VCaP (cell line): ENCODE results near the gene HMBS.
A peak's percentile ranks its signal among the peaks of the same experiment; 100 is the strongest.

ENCODE experiments used
- H3K27ac ChIP-seq: fragments of 450-650 bp; 2 replicates; pipeline ENCODE4 v1.5.1; 2017
- TF ChIP-seq, protein P1 (sequence below): fragments of 450-650 bp; conservative IDR thresholded peaks from 2 replicates; pipeline ENCODE4 v1.5.1; 2017; ENCODE audit warnings: mild to moderate bottlenecking, moderate library complexity

Gene HMBS

DNA sequence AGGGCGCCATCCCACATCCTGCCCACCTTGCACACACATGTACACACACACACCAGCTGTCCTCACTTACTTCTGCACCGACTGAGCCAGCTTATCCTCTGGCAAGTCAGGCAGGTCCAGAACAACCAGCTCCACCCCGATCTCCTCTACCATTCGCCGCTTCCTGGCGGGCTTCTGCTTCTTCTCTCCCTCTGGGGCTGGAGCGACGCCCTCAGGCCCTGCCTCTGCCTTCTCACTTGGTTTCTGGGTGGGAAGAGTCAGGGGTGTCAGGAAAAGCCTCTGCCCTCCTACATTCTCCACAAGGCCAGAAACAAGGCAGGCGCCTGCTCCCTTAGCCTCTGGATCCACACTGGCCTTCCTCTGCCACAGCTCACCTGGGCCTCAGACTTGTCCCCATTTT, 36.0 kb upstream of the HMBS start:
- TF ChIP-seq, protein P1, sequence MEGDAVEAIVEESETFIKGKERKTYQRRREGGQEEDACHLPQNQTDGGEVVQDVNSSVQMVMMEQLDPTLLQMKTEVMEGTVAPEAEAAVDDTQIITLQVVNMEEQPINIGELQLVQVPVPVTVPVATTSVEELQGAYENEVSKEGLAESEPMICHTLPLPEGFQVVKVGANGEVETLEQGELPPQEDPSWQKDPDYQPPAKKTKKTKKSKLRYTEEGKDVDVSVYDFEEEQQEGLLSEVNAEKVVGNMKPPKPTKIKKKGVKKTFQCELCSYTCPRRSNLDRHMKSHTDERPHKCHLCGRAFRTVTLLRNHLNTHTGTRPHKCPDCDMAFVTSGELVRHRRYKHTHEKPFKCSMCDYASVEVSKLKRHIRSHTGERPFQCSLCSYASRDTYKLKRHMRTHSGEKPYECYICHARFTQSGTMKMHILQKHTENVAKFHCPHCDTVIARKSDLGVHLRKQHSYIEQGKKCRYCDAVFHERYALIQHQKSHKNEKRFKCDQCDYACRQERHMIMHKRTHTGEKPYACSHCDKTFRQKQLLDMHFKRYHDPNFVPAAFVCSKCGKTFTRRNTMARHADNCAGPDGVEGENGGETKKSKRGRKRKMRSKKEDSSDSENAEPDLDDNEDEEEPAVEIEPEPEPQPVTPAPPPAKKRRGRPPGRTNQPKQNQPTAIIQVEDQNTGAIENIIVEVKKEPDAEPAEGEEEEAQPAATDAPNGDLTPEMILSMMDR = no peak

DNA sequence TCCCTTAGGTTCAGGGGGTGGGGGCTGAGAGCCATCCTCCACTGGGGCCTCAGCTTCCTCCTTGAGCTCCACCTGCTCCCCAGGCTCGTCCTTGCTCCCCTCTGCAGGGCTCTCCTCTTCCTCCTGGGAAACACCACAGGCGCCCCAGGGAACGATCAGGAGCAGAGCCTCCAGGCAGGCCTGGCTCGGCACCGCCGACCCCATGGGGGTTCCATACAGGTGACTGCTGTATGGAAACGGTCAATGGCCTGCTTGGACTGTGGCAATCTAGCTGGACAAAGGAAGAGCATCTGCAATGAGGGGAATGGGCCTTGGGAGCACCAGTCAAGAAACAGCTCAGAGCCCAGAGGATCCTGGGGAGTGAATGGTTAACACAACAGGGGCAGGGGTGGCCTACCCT, 35.6 kb upstream of the HMBS start:
- H3K27ac ChIP-seq = no peak overlapping the region
- TF ChIP-seq, protein P1 = no peak

More for the DNA sequence above, 36.0 kb upstream of the HMBS start:
- H3K27ac ChIP-seq = no peak overlapping the region

DNA sequence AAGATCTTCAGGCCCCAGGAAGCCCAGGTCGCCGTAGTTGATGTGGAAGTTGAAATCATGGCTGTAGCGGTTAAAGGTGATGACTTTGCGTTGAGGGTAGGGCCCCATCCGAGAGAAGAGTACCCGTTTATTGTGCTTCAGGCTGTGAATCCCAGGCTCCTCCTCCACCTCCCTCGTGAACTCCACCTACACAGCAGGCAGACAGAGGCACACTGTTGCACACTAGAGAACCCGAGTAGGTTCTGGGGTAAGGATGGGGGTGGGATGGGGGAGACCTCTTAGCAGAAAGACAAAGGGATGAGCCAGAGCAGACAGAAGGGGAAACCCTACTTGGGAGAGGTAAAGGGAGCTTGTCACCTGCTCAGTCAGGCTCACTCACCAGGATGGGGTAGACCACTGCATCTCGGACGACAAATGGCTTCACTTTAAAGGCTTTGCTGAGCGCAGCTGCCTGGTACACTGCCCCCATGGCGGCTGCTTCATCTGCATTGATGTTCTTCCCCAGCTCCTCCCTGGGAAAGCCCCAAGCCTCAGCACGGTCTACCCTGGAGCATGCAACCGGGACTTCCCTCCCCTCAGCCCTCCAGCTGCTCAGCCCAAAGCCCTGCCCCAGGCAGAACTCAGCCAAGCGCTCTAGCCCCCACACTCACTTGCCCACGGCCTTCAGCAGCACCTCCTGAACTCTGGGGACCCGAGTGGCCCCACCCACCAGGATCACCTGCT, 33.1 kb upstream of the HMBS start:
- no peak overlapping the region for H3K27ac ChIP-seq
- TF ChIP-seq, protein P1 = no peak

DNA sequence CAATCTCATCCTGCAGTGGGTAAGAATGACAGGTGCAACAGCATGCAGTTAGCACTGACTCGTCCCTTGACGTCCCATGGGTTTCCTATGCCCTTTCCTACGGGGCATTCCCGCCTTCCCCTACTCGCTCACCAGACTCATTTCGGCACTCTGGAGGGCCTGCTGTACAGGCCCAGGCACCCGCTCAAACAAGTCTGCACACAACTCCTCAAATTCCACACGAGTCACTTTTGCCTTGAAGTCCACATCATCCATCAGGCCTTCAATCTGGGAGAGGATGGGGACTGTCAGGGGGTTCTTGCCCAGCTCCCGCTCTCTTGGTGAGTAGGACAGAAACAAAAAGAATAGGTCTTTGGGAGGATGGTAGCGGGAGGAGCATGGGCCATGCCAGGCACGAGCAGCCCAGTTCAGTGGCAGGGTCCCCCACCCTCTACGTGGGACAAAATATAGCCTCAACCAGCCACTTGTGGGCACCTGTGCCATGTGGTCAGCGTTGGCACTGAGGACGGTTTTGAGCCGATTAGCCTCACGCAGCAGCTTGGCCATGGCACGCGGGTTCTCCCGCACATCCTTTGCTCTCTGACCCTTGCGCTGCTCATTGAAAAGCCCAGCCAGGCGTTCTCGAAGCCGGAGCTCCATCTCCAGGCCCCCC, 32.4 kb upstream of the HMBS start:
- no peak overlapping the region for H3K27ac ChIP-seq
- TF ChIP-seq, protein P1 = no peak

GRCh38 chr11:119054418-119054817, 30.3 kb upstream of the HMBS start:
- no peak overlapping the region for H3K27ac ChIP-seq
- TF ChIP-seq, protein P1 = no peak

- TF ChIP-seq, protein P1 = 0 out of 2 replicates have a peak, but pooled peaks have one; percentile 21
- H3K27ac ChIP-seq = peak overlapping the region; percentile 89
Measured at GRCh38 chr11:119055901-119056300, 28.8 kb upstream of the HMBS start.

GRCh38 chr11:119056421-119056999, 28.2 kb upstream of the HMBS start:
- TF ChIP-seq, protein P1 = no peak
- H3K27ac ChIP-seq = peak overlapping the region; percentile 89
